Skeletal muscle tissue (tissue), 4 donors: Measurements from ENCODE around the gene AHDC1. TPM values are rescaled to one million over a fixed set of nuclear protein-coding genes. Genes with fewer than 3 reads are reported as not detected.

Experiments
- H3K27ac ChIP-seq: one replicate; pipeline ENCODE4 v1.7.0; 2013; ENCODE audit warnings: mild to moderate bottlenecking, low read depth, low read length, inconsistent platforms
- H3K27me3 ChIP-seq, 3 donors: one replicate each; pipeline ENCODE4 v1.7.0; 2013; ENCODE audit warnings: low read length in 3 of 3; ENCODE audit not compliant: control insufficient read depth in 3 of 3, insufficient read depth in 3 of 3
- H3K36me3 ChIP-seq, 3 donors: one replicate each; pipeline ENCODE4 v1.7.0; 2013; ENCODE audit warnings: low read length in 3 of 3; ENCODE audit not compliant: control insufficient read depth in 3 of 3, insufficient read depth in 3 of 3
- H3K4me1 ChIP-seq, 3 donors: one replicate each; pipeline ENCODE4 v1.7.0; 2013; ENCODE audit warnings: low read length in 3 of 3, mild to moderate bottlenecking in 3 of 3; ENCODE audit not compliant: control insufficient read depth in 3 of 3, insufficient read depth in 3 of 3
- H3K4me3 ChIP-seq, 3 donors: one replicate each; pipeline ENCODE4 v1.7.0; 2013; ENCODE audit warnings: low read length in 3 of 3
- H3K9ac ChIP-seq, 3 donors: one replicate each; pipeline ENCODE4 v1.7.0; 2013; ENCODE audit warnings: low read length in 3 of 3, mild to moderate bottlenecking in 3 of 3, moderate library complexity in 2 of 3, low read depth in 1 of 3
- H3K9me3 ChIP-seq, 3 donors: one replicate each; pipeline ENCODE4 v1.7.0; 2013; ENCODE audit warnings: low read length in 3 of 3; ENCODE audit not compliant: control insufficient read depth in 3 of 3
- total RNA-seq: library from RNA; depleted of rRNA; stranded (reverse); fragments of >200 nt; gene quantifications from one replicate; pipeline ENCODE4 v1.2.3, GENCODE V29; 2014
- donor health status: Osteomylitis.

Gene AHDC1
- total RNA-seq, 1 donor from 2014 or later: 19.8 TPM

DNA sequence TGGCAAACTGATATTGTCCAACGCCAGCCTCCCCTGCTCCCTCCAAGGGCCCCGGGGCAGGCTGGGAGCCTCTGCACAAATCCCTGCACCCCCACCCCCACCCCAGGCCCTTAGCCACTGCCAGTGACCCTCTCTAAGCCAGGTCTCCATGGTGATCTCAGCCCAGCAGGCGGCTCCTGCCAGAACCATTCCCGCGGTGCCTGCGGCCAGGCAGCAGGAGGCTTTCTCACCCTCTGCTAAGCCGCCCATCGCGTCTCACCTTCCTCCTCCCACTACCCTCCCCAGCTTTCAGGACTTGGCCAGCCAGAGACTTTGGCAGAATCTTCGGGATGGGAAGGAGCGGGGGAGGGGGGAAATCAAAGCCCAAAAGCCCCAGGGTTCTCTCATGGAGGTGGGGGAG lies 67.2 kb downstream of the AHDC1 start:
- no peaks in the 10 kb centered on the region for H3K9me3 ChIP-seq
- peak overlapping the region; percentile 73 for H3K27ac ChIP-seq
- H3K4me1 ChIP-seq: peaks cover 50 to 57% (median 54%) of the 10 kb centered on the region in 3 donors
- H3K27me3 ChIP-seq: no peaks in the 10 kb centered on the region
- H3K9ac ChIP-seq: peak overlapping the region; percentile 25 to 74 (median 51)
- peak overlapping the region; percentile 37 to 49 (median 41) for H3K4me3 ChIP-seq
- peaks cover 11 to 30% (median 22%) of the 10 kb centered on the region in 3 donors for H3K36me3 ChIP-seq

- no peaks in the 10 kb centered on the region for H3K27me3 ChIP-seq
- H3K4me3 ChIP-seq: peak overlapping the region in 2 of 3 donors; percentile 30 to 41
- peaks cover 11 to 30% (median 21%) of the 10 kb centered on the region in 3 donors for H3K36me3 ChIP-seq
- peaks cover 48 to 54% (median 52%) of the 10 kb centered on the region in 3 donors for H3K4me1 ChIP-seq
- H3K27ac ChIP-seq: peak overlapping the region; percentile 73
- no peaks in the 10 kb centered on the region for H3K9me3 ChIP-seq
- peak overlapping the region in 2 of 3 donors; percentile 74 to 76 for H3K9ac ChIP-seq
These were observed 67.8 kb downstream of the AHDC1 start for GRCh38 chr1:27536010-27536757.

GRCh38 chr1:27535386-27535785 lies 68.6 kb downstream of the AHDC1 start:
- Histone ChIP-seq H3K9ac (peak overlapping the region in 1 of 3 donors; percentile 74), H3K36me3 (peaks cover 11 to 27% (median 21%) of the 10 kb centered on the region in 3 donors), H3K4me1 (peaks cover 44 to 50% (median 46%) of the 10 kb centered on the region in 3 donors), H3K27me3 (no peaks in the 10 kb centered on the region), H3K4me3 (no peak overlapping the region), H3K27ac (peak overlapping the region; percentile 73), H3K9me3 (no peaks in the 10 kb centered on the region)

DNA sequence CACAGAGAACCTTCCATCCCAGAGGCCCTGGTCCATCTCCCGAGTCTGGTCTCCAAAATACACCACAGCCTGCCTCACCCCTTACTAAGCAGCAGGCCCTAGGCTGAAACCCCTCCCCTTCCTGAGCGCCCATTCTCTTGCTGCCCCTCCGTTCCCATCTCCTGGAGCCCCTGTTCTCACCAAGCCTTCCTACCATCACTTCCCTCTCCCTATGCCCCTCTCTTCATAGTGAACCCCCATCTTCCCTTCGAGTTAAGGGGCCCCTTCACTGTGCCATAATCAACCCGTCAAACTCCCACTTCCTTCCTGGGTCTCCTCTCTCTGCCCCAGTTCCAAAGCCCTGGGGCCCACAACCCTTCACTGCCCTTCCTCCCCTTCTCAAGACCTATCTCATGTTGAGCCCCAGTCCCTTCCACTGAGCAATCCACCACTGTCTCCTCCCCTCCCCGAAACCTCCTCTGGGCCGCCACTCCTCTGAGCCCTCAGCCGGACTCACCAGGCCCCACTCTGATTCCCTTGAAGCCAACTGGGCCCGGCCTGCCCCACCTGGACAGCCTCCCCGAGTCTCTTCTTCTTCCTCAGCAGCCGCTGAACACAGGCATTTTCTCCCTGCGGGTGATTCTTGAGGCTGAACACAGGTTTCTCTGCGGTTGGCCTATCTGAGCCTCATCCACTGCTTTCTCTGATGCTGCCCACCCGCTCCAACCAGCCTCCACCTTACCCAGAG lies 71.8 kb downstream of the AHDC1 start:
- no peaks in the 10 kb centered on the region for H3K27me3 ChIP-seq
- no peaks in the 10 kb centered on the region for H3K9me3 ChIP-seq
- H3K9ac ChIP-seq: peak overlapping the region in 1 of 3 donors; percentile 16
- peaks cover 4 to 24% (median 19%) of the 10 kb centered on the region in 3 donors for H3K36me3 ChIP-seq
- no peak overlapping the region for H3K4me3 ChIP-seq
- H3K4me1 ChIP-seq: peaks cover 40 to 48% (median 43%) of the 10 kb centered on the region in 3 donors
- H3K27ac ChIP-seq: no peak overlapping the region

DNA sequence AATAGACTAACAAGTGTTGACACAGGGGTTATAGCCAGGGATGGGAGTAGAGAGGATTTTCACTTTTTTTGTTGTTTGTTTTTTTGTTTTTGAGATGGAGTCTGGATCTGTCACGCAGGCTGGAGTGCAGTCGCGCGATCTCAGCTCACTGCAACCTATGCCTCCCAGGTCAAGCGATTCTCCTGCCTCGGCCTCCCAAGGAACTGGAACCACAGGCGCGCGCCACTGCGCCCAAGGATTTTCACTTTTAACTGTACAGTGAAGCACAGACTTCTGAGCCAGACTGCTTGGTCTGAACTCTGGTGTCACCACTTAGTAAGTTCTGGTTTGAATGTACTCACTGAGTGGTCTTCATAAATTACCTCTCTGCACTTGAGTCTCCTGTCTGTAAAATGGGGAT lies 73.8 kb downstream of the AHDC1 start:
- peak overlapping the region; percentile 93 for H3K27ac ChIP-seq
- peaks cover 42 to 49% (median 44%) of the 10 kb centered on the region in 3 donors for H3K4me1 ChIP-seq
- H3K9ac ChIP-seq: no peak overlapping the region

GRCh38 chr1:27529704-27530018 lies 74.3 kb downstream of the AHDC1 start:
- Histone ChIP-seq H3K27me3 (no peaks in the 10 kb centered on the region), H3K36me3 (peaks cover 4 to 16% (median 11%) of the 10 kb centered on the region in 3 donors), H3K9ac (peak overlapping the region; percentile 48 to 93 (median 87)), H3K27ac (peak overlapping the region; percentile 93), H3K9me3 (no peaks in the 10 kb centered on the region), H3K4me3 (peak overlapping the region in 1 of 3 donors; percentile 15), H3K4me1 (peaks cover 47 to 54% (median 49%) of the 10 kb centered on the region in 3 donors)

More for the DNA sequence above, 73.8 kb downstream of the AHDC1 start:
- Histone ChIP-seq H3K4me3 (no peak overlapping the region), H3K36me3 (peaks cover 4 to 21% (median 15%) of the 10 kb centered on the region in 3 donors), H3K9me3 (no peaks in the 10 kb centered on the region), H3K27me3 (no peaks in the 10 kb centered on the region)

DNA sequence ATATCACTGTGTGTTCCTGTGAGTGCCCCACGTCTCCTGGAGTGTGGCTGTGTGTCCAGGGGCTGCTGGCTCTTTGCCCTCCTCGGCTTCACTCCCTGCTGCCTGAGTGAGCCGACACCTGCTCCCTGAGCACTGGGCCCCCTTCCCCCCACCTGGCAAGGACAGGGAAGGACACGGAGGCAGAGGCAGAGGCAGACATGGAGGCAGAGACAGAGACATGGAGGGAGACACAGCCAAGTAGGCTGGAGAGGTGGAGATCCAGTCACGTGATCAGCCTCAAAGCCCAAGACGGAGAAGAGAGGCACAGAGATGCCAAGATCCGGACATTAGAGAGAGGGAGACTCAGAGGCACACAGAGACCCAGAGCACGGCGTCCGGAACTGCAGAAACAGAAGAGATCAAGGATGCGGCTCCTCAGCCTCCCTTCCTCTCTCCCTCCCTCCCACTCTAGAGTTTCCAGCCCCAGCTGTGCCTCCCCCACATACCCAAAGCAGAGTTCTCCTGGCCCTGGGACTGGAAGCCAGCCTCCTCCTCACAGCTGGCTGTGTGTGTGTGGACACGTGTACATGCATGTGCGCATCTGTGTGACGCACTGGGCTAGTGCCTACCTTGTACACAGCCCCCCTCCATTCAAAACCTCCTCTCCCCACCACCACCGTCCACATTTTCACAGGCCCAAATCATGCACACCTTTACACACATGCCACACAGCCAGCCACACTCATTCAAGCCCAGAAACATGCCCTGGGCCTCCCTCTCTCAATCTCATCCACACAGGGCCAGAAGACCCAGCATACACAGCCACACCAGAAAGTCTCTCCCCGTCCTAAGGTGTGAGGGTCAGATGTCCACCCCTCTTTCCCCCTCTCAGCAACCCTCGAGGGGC lies 74.9 kb downstream of the AHDC1 start:
- peaks cover 53 to 60% (median 55%) of the 10 kb centered on the region in 3 donors for H3K4me1 ChIP-seq

DNA sequence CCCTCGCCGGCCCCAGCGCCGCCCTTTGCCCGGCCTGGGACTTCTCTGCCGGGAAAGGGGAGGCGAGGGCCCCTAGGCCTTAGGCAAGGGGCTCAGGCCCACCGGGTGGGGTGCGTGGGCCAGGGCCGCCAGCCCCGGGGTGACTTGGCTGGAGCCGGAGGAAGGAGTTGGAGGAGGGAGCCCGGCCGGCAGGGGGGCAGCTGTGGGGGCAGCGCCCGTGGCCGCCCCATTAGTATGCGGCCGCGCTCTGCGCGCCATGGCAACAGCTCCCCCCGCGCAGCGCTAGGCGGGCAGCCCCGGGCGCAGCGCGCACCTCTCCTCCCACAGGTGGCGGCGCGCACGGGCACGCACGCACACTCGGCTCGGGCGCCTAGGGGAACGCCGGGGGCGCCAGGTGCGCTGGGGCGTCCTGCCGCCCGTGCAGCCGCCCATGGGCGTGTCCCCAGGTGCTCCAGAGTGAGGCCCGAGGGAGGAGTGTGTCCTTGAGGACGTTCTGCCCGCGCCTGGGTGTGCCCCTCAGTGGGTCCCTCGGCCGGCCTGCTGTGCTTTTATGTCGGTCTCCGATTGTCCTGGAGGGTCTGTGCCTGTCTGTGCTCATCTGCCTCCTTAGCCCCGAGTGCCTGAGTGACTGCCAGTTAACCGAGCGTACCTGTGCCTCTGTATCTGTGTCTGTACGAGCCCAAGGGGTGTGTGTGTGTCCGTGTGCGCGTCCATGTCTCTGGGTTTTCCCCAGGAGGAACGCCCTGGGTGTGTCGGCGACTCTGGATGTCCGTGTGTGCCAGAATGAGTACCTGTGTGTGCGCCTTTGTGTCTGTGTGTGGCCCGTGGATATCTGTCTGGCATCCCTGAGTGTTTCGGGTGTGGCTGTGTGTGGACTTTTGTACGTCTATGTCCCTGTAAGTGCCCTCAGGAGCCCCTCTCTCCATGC lies 75.8 kb downstream of the AHDC1 start:
- Histone ChIP-seq H3K36me3 (peaks cover 0 to 6% (median 0%) of the 10 kb centered on the region in 3 donors), H3K9ac (peak overlapping the region; percentile 87 to 93 (median 90)), H3K4me3 (peak overlapping the region; percentile 75 to 83 (median 77)), H3K27ac (peak overlapping the region; percentile 93), H3K4me1 (peaks cover 62 to 69% (median 64%) of the 10 kb centered on the region in 3 donors), H3K27me3 (no peaks in the 10 kb centered on the region), H3K9me3 (no peaks in the 10 kb centered on the region)

More for the DNA sequence above, 74.9 kb downstream of the AHDC1 start:
- Histone ChIP-seq H3K27ac (peak overlapping the region; percentile 93), H3K27me3 (no peaks in the 10 kb centered on the region), H3K9ac (peak overlapping the region; percentile 87 to 93 (median 90)), H3K4me3 (peak overlapping the region; percentile 75 to 83 (median 77)), H3K9me3 (no peaks in the 10 kb centered on the region), H3K36me3 (peaks cover 3 to 14% (median 8%) of the 10 kb centered on the region in 3 donors)
